ENCODE measurements around the gene LANCL2. TPM values are rescaled to one million over a fixed set of nuclear protein-coding genes. Genes with fewer than 3 reads are reported as not detected.

The LANCL2 gene
- total RNA-seq, 1 experiment from 2014 or later: 26.4 TPM

- H2AK5ac ChIP-seq (ENCODE audit: insufficient read length, low read length): no peak overlapping the region
- no peaks in the 10 kb centered on the region for H4K20me1 ChIP-seq (ENCODE audit: control insufficient read depth, insufficient read depth, insufficient read length)
- H2BK12ac ChIP-seq (ENCODE audit: insufficient read length, low read depth, low read length): no peak overlapping the region
- no peak overlapping the region for H3T11ph ChIP-seq (ENCODE audit: low read length)
- H2BK5ac ChIP-seq (ENCODE audit: insufficient read length, low read length): no peak overlapping the region
- H3K27me3 ChIP-seq (ENCODE audit: insufficient read depth, low read length): no peaks in the 10 kb centered on the region
- Mint-ChIP-seq H3K36me3 (ENCODE audit: insufficient read depth in 1 of 3, low read depth in 3 of 3) (peaks cover 6 to 16% (median 9%) of the 10 kb centered on the region in 3 experiments; a peak in 6 of 7 replicates), H3K4me1 (peaks cover 30 to 31% of the 10 kb centered on the region in 2 experiments), H3K4me3 (no peak overlapping the region), H3K27me3 (ENCODE audit: low read depth) (no peaks in the 10 kb centered on the region), H3K9me3 (no peaks in the 10 kb centered on the region), H3K27ac (peak overlapping the region in 2 of 3 experiments; percentile 28 to 59; a peak in 3 of 7 replicates)
- no peak overlapping the region for H2BK15ac ChIP-seq (ENCODE audit: low read depth, low read length)
- H4K91ac ChIP-seq (ENCODE audit: insufficient read length, low read depth, low read length): no peak overlapping the region
- H3K79me1 ChIP-seq (ENCODE audit: insufficient read depth, low read depth, low read length, poor library complexity, severe bottlenecking): no peaks in the 10 kb centered on the region
- H3K9me3 ChIP-seq (ENCODE audit: control insufficient read depth, low read depth, low read length): no peaks in the 10 kb centered on the region
- no peak overlapping the region for H3K4ac ChIP-seq (ENCODE audit: low read depth, low read length)
- no peak overlapping the region for H2BK120ac ChIP-seq (ENCODE audit: low read depth, low read length, poor library complexity, severe bottlenecking)
- peaks cover 4% of the 10 kb centered on the region for H3K4me1 ChIP-seq (ENCODE audit: insufficient read depth, low read length)
- no peak overlapping the region for H4K5ac ChIP-seq (ENCODE audit: insufficient read length, low read depth, low read length)
- WGBS (ENCODE audit: extremely low coverage, insufficient read length, low lambda C conversion rate): no CpG with 5 or more reads among the region's 5 CpGs
- H2AFZ ChIP-seq (ENCODE audit: low read length): no peak overlapping the region
- H3K23me2 ChIP-seq (ENCODE audit: insufficient read length, low read depth, low read length, poor library complexity, severe bottlenecking): no peaks in the 10 kb centered on the region
- H3K4me2 ChIP-seq (ENCODE audit: insufficient read depth, insufficient read length, low read length): no peak overlapping the region
- H3K18ac ChIP-seq (ENCODE audit: insufficient read length, low read depth, low read length): no peak overlapping the region
- no peak overlapping the region for H3K14ac ChIP-seq (ENCODE audit: insufficient read depth, low read length)
- no peak for TF ChIP-seq CTCF (conservative IDR thresholded peaks at IDR 0.05)
- H2BK20ac ChIP-seq (ENCODE audit: low read depth, low read length, poor library complexity, severe bottlenecking): no peak overlapping the region
- H4K8ac ChIP-seq (replicated peaks; ENCODE audit: insufficient read length, low read depth, low read length): no peak overlapping the region
- H3K9ac ChIP-seq (ENCODE audit: extremely low read depth, insufficient read length, low read length): no peak overlapping the region
- H3K23ac ChIP-seq (ENCODE audit: insufficient read length, low read depth, low read length): no peak overlapping the region
- DNase-seq: no peak
- no peaks in the 10 kb centered on the region for H3K79me2 ChIP-seq (ENCODE audit: insufficient read depth, low read length)
- H3K56ac ChIP-seq (ENCODE audit: insufficient read length, low read depth, low read length): no peak overlapping the region
- no peak overlapping the region for H3K27ac ChIP-seq (ENCODE audit: insufficient read length, low read depth, low read length)
Observed at GRCh38 chr7:55423891-55424290, 58.8 kb downstream of the LANCL2 start.

Data from H9 (cell line).